SU-DHL-6 (cell line): ENCODE measurements around the gene TERB2.
"Not testable (repeated sequence)": the region's sequence is repeated elsewhere in the genome, so short reads cannot be mapped to it uniquely, and the experiment has no call there.

Experiments
- H2AFZ ChIP-seq: fragments of 200-600 bp; sonication (generic); 2 replicates; pipeline ENCODE4 v1.6.1; 2014; ENCODE audit warnings: low read depth, mild to moderate bottlenecking, moderate library complexity, mixed read lengths, antibody characterized with exemption, low read length; ENCODE audit not compliant: severe bottlenecking
- H3F3A ChIP-seq: fragments of 200-600 bp; shearing (Covaris generic); 2 replicates; pipeline ENCODE4 v1.6.0; 2016; ENCODE audit warnings: antibody characterized with exemption, mild to moderate bottlenecking; ENCODE audit not compliant: insufficient read depth
- H3K27ac ChIP-seq: fragments of 200-600 bp; sonication (generic); 2 replicates; pipeline ENCODE4 v1.5.1; 2016; ENCODE audit warnings: low read depth, mild to moderate bottlenecking, low read length, moderate library complexity, mixed read lengths
- H3K27me3 ChIP-seq: fragments of 200-600 bp; sonication (generic), shearing (Covaris generic); 2 replicates; pipeline ENCODE4 v1.6.0; 2014; ENCODE audit warnings: mild to moderate bottlenecking, low read length
- H3K36me3 ChIP-seq: fragments of 200-600 bp; sonication (generic); 2 replicates; pipeline ENCODE4 v1.6.1; 2014; ENCODE audit warnings: mild to moderate bottlenecking, low read length, mixed read lengths
- H3K4me2 ChIP-seq: fragments of 300-600, 200-600 bp; shearing (Covaris generic), sonication (generic); 2 replicates; pipeline ENCODE4 v1.6.0; 2014; ENCODE audit warnings: low read length, low read depth, mild to moderate bottlenecking; ENCODE audit not compliant: poor library complexity, severe bottlenecking
- H3K4me3 ChIP-seq: fragments of 200-600 bp; sonication (generic); 2 replicates; pipeline ENCODE4 v1.5.1; 2014; ENCODE audit warnings: antibody characterized with exemption, low read length, mild to moderate bottlenecking, mixed read lengths; ENCODE audit not compliant: insufficient read depth, poor library complexity, severe bottlenecking
- H3K79me2 ChIP-seq: fragments of 200-600 bp; sonication (generic); 2 replicates; pipeline ENCODE4 v1.6.1; 2014; ENCODE audit warnings: mild to moderate bottlenecking, low read length, moderate library complexity; ENCODE audit not compliant: insufficient read depth
- H3K9ac ChIP-seq: fragments of 200-600 bp; sonication (generic); 2 replicates; pipeline ENCODE4 v1.7.0; 2014; ENCODE audit warnings: mild to moderate bottlenecking, low read length
- H3K9me2 ChIP-seq: fragments of 200-600 bp; sonication (generic); replicated peaks from 2 replicates; pipeline ENCODE4 v1.6.1; 2014; ENCODE audit warnings: low read length; ENCODE audit not compliant: insufficient read depth
- H3K9me3 ChIP-seq: fragments of 200-600 bp; sonication (generic); 2 replicates; pipeline ENCODE4 v1.6.1; 2014; ENCODE audit warnings: low read length, mixed read lengths; ENCODE audit not compliant: insufficient read depth
- H4K20me1 ChIP-seq: fragments of 200-600 bp; sonication (generic); 2 replicates; pipeline ENCODE4 v1.6.1; 2014; ENCODE audit warnings: low read depth, mild to moderate bottlenecking, antibody characterized with exemption, low read length, moderate library complexity, mixed read lengths
- CTCF ChIP-seq: fragments of 200-600 bp; sonication (generic); IDR thresholded peaks from one replicate; pipeline ENCODE4 v1.5.1; 2017; ENCODE audit warnings: antibody characterized with exemption, mild to moderate bottlenecking, low read length, moderate library complexity; ENCODE audit not compliant: insufficient read depth, poor library complexity, severe bottlenecking
- EZH2phosphoT487 ChIP-seq: fragments of 200-600 bp; sonication (generic), shearing (Covaris generic); conservative IDR thresholded peaks from 2 replicates; pipeline ENCODE4 v1.6.1; 2018; ENCODE audit warnings: mild to moderate bottlenecking, antibody characterized with exemption, low read length, moderate library complexity, mixed read lengths

Gene TERB2

GRCh38 chr15:44971036-44971435 lies 14.5 kb downstream of the TERB2 start:
- Histone ChIP-seq H4K20me1 (no peaks in the 10 kb centered on the region), H3K27ac (no peak overlapping the region), H3K4me2 (no peak overlapping the region), H3F3A (no peaks in the 10 kb centered on the region), H3K9me2 (no peaks in the 10 kb centered on the region), H3K9me3 (no peaks in the 10 kb centered on the region), H2AFZ (no peak overlapping the region), H3K27me3 (no peaks in the 10 kb centered on the region), H3K4me3 (no peak overlapping the region), H3K79me2 (no peaks in the 10 kb centered on the region), H3K36me3 (no peaks in the 10 kb centered on the region), H3K9ac (no peak overlapping the region)
- TF ChIP-seq EZH2phosphoT487 (no peak), CTCF (no peak)

- not testable (repeated sequence) for H3K4me2 ChIP-seq, H3F3A ChIP-seq, H2AFZ ChIP-seq, H4K20me1 ChIP-seq, H3K79me2 ChIP-seq, H3K9me3 ChIP-seq, H3K27me3 ChIP-seq, H3K36me3 ChIP-seq, H3K4me3 ChIP-seq, H3K27ac ChIP-seq, H3K9ac ChIP-seq, H3K9me2 ChIP-seq
Observed at GRCh38 chr15:44976183-44976582, 19.7 kb downstream of the TERB2 start.

- not testable (repeated sequence) for H2AFZ ChIP-seq, H3K27ac ChIP-seq, H3K79me2 ChIP-seq, H3F3A ChIP-seq, H4K20me1 ChIP-seq, H3K9me2 ChIP-seq, H3K9ac ChIP-seq, H3K36me3 ChIP-seq, H3K4me2 ChIP-seq, H3K27me3 ChIP-seq, H3K9me3 ChIP-seq, H3K4me3 ChIP-seq
Observed at GRCh38 chr15:44977781-44978180, 21.3 kb downstream of the TERB2 start.

- H3K9me3 ChIP-seq, H4K20me1 ChIP-seq, H3K9me2 ChIP-seq, H3K4me3 ChIP-seq, H3K27me3 ChIP-seq, H3F3A ChIP-seq, H3K27ac ChIP-seq, H2AFZ ChIP-seq, H3K36me3 ChIP-seq, H3K9ac ChIP-seq, H3K79me2 ChIP-seq, H3K4me2 ChIP-seq: not testable (repeated sequence)
Observed at GRCh38 chr15:44979617-44980339, 23.3 kb downstream of the TERB2 start.

GRCh38 chr15:44984144-44984543 lies 27.7 kb downstream of the TERB2 start:
- H2AFZ ChIP-seq, H3K27ac ChIP-seq, H4K20me1 ChIP-seq, H3K27me3 ChIP-seq, H3K79me2 ChIP-seq, H3K9me3 ChIP-seq, H3F3A ChIP-seq, H3K9me2 ChIP-seq, H3K36me3 ChIP-seq, H3K9ac ChIP-seq, H3K4me2 ChIP-seq, H3K4me3 ChIP-seq: not testable (repeated sequence)

GRCh38 chr15:44986346-44987055 lies 30.0 kb downstream of the TERB2 start:
- H3K4me3 ChIP-seq, H3K27me3 ChIP-seq, H3K79me2 ChIP-seq, H3K9ac ChIP-seq, H3K9me3 ChIP-seq, H3K36me3 ChIP-seq, H4K20me1 ChIP-seq, H3K9me2 ChIP-seq, H3K4me2 ChIP-seq, H3F3A ChIP-seq, H2AFZ ChIP-seq, H3K27ac ChIP-seq: not testable (repeated sequence)

- H3K4me3 ChIP-seq, H3K27ac ChIP-seq, H3K9me2 ChIP-seq, H2AFZ ChIP-seq, H3K9me3 ChIP-seq, H3K27me3 ChIP-seq, H3K9ac ChIP-seq, H3K4me2 ChIP-seq, H3K79me2 ChIP-seq, H4K20me1 ChIP-seq, H3K36me3 ChIP-seq, H3F3A ChIP-seq: not testable (repeated sequence)
Observed at GRCh38 chr15:44987711-44988110, 31.2 kb downstream of the TERB2 start.
